ENCODE measurements around the gene TNKS2. TPM values are rescaled to one million over a fixed set of nuclear protein-coding genes. Genes with fewer than 3 reads are reported as not detected.

TNKS2 gene
- total RNA-seq, 1 donor = 61.5 TPM

DNA sequence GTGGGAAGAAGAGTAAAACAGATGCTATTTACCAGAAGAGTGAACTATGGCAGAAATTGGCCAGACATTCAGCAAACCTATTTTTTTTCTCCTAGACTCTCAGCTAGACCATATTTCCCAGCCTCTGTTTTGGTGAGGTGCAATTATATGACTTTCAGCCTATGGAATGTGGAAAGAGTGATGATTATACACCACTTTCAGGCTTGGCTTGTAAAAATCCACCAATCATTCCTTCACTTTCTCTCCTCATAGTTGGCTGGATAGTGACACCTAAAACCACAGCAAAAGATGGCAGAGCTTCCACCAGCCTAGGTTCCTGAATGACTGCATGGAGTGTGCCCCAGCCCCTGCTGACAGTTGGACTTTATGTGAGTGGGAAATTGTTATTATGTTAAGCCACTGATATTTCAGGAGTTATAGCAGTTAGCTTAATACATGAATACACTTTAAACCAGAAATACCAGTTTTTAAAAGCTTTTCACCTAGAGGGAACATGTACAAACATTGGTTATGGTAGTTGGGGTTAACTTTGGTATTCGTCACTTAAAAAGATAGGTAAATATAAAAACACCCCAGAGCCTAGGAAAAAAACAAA lies 19.1 kb upstream of the TNKS2 start:
- TF ChIP-seq, protein P1, sequence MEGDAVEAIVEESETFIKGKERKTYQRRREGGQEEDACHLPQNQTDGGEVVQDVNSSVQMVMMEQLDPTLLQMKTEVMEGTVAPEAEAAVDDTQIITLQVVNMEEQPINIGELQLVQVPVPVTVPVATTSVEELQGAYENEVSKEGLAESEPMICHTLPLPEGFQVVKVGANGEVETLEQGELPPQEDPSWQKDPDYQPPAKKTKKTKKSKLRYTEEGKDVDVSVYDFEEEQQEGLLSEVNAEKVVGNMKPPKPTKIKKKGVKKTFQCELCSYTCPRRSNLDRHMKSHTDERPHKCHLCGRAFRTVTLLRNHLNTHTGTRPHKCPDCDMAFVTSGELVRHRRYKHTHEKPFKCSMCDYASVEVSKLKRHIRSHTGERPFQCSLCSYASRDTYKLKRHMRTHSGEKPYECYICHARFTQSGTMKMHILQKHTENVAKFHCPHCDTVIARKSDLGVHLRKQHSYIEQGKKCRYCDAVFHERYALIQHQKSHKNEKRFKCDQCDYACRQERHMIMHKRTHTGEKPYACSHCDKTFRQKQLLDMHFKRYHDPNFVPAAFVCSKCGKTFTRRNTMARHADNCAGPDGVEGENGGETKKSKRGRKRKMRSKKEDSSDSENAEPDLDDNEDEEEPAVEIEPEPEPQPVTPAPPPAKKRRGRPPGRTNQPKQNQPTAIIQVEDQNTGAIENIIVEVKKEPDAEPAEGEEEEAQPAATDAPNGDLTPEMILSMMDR (IDR thresholded peaks at IDR 0.05; ENCODE audit: extremely low read depth, low read depth, low read length) = no peak
- Histone ChIP-seq H3K4me2 (ENCODE audit: insufficient read depth, low read length) (no peak overlapping the region), H3K4me1 (ENCODE audit: insufficient read depth, low read length) (no peaks in the 10 kb centered on the region), H3K9me3 (ENCODE audit: low read depth, low read length) (no peaks in the 10 kb centered on the region), H4K20me1 (ENCODE audit: insufficient read depth, low read length) (no peaks in the 10 kb centered on the region), H3K27ac (ENCODE audit: low read depth, low read length) (no peak overlapping the region), H3K79me2 (ENCODE audit: insufficient read depth, low read length) (no peaks in the 10 kb centered on the region), H3K27me3 (ENCODE audit: insufficient read depth, low read length) (peaks cover 15% of the 10 kb centered on the region), H2AFZ (ENCODE audit: low read length) (no peak overlapping the region), H3K36me3 (ENCODE audit: insufficient read depth, low read length) (no peaks in the 10 kb centered on the region), H3K4me3 (ENCODE audit: insufficient read depth, low read length) (no peak overlapping the region)
- no peak for DNase-seq (ENCODE audit: insufficient read length, low spot score, missing footprints)

DNA sequence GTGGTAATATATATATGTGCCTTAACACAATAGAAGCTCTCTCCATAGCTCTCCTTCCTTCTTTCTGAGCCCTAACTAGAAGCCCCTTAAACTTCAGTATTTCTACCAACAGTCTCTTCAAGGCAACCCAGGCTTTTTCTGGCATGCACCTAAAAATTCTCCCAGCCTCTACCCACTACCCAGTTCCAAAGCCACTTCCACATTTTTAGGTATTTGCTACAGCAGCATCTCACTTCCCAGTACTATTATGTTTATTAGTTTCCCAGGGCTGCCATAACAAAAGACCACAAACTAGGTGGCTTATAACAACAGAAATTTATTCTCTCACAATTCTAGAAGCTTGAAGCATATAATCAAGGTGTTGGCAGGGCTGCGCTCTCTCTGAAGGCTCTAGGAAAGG lies 15.7 kb upstream of the TNKS2 start:
- H3K4me3 ChIP-seq (ENCODE audit: insufficient read depth, low read length) = no peak overlapping the region
- TF ChIP-seq, protein P1 (IDR thresholded peaks at IDR 0.05; ENCODE audit: extremely low read depth, low read depth, low read length) = no peak
- no peak overlapping the region for H2AFZ ChIP-seq (ENCODE audit: low read length)
- no peaks in the 10 kb centered on the region for H3K36me3 ChIP-seq (ENCODE audit: insufficient read depth, low read length)
- no peak for DNase-seq (ENCODE audit: insufficient read length, low spot score, missing footprints)
- no peak overlapping the region for H3K27ac ChIP-seq (ENCODE audit: low read depth, low read length)
- no peaks in the 10 kb centered on the region for H3K4me1 ChIP-seq (ENCODE audit: insufficient read depth, low read length)
- no peaks in the 10 kb centered on the region for H3K9me3 ChIP-seq (ENCODE audit: low read depth, low read length)
- no peak overlapping the region for H3K4me2 ChIP-seq (ENCODE audit: insufficient read depth, low read length)
- no peaks in the 10 kb centered on the region for H4K20me1 ChIP-seq (ENCODE audit: insufficient read depth, low read length)
- H3K27me3 ChIP-seq (ENCODE audit: insufficient read depth, low read length) = peaks cover 7% of the 10 kb centered on the region
- no peaks in the 10 kb centered on the region for H3K79me2 ChIP-seq (ENCODE audit: insufficient read depth, low read length)

DNA sequence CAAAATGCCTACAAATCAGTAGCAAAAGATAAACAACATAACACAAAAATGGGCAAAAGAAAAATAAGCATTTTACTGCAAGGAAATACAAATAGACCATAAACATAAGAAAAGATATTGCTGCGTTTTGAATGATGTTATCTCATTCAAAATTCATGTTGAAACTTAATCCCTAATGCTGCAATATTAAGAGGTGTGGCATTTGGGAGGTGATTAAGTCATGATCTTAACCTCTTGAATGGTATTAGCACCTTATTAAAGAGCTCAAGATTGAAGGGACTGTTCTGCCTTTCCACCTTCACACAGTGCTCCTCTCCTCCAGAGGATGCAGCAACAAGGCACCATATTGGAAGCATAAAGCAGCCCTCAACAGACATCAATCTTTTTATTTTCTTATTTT lies 12.4 kb upstream of the TNKS2 start:
- Histone ChIP-seq H3K27ac (ENCODE audit: low read depth, low read length) (no peak overlapping the region), H2AFZ (ENCODE audit: low read length) (no peak overlapping the region), H3K4me3 (ENCODE audit: insufficient read depth, low read length) (no peak overlapping the region), H3K27me3 (ENCODE audit: insufficient read depth, low read length) (no peaks in the 10 kb centered on the region), H3K36me3 (ENCODE audit: insufficient read depth, low read length) (no peaks in the 10 kb centered on the region), H4K20me1 (ENCODE audit: insufficient read depth, low read length) (no peaks in the 10 kb centered on the region), H3K4me1 (ENCODE audit: insufficient read depth, low read length) (no peaks in the 10 kb centered on the region), H3K79me2 (ENCODE audit: insufficient read depth, low read length) (no peaks in the 10 kb centered on the region), H3K4me2 (ENCODE audit: insufficient read depth, low read length) (no peak overlapping the region), H3K9me3 (ENCODE audit: low read depth, low read length) (no peaks in the 10 kb centered on the region)
- TF ChIP-seq, protein P1 (IDR thresholded peaks at IDR 0.05; ENCODE audit: extremely low read depth, low read depth, low read length) = no peak
- no peak for DNase-seq (ENCODE audit: insufficient read length, low spot score, missing footprints)

DNA sequence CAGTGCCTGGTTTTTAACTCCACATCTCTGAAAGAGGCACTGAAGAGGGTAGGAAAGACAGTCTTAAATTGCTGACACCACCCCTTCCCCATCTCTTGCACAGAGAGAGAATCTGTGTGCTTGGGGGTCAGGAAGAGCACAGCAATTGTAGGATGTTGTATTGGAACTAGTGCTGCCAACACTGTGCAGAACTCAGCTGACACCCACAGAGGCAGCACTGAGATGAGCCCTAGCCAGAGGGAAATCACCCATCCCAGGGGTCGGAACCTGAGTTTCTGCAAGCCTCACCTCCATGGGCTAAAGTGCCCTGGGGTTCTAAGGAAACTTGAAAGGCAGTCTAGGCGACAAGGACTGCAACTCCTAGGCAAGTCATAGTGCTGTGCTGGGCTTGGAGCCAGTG lies 11.0 kb upstream of the TNKS2 start:
- Histone ChIP-seq H3K27ac (ENCODE audit: low read depth, low read length) (no peak overlapping the region), H3K9me3 (ENCODE audit: low read depth, low read length) (no peaks in the 10 kb centered on the region), H3K4me3 (ENCODE audit: insufficient read depth, low read length) (no peak overlapping the region), H3K27me3 (ENCODE audit: insufficient read depth, low read length) (no peaks in the 10 kb centered on the region), H4K20me1 (ENCODE audit: insufficient read depth, low read length) (no peaks in the 10 kb centered on the region), H3K79me2 (ENCODE audit: insufficient read depth, low read length) (no peaks in the 10 kb centered on the region), H3K4me2 (ENCODE audit: insufficient read depth, low read length) (no peak overlapping the region), H2AFZ (ENCODE audit: low read length) (no peak overlapping the region), H3K36me3 (ENCODE audit: insufficient read depth, low read length) (no peaks in the 10 kb centered on the region), H3K4me1 (ENCODE audit: insufficient read depth, low read length) (no peaks in the 10 kb centered on the region)
- TF ChIP-seq, protein P1 (IDR thresholded peaks at IDR 0.05; ENCODE audit: extremely low read depth, low read depth, low read length) = no peak
- DNase-seq (ENCODE audit: insufficient read length, low spot score, missing footprints) = no peak
